ENCODE data around the gene FXYD7.
"Not testable (repeated sequence)": the region's sequence is repeated elsewhere in the genome, so short reads cannot be mapped to it uniquely, and the experiment has no call there.

FXYD7 gene

GRCh38 chr19:35146746-35147459, 3.8 kb downstream of the FXYD7 start:
- FAIRE-seq = no peak

- FAIRE-seq = no peak
These were observed 6.4 kb downstream of the FXYD7 start for GRCh38 chr19:35149463-35149862.

DNA sequence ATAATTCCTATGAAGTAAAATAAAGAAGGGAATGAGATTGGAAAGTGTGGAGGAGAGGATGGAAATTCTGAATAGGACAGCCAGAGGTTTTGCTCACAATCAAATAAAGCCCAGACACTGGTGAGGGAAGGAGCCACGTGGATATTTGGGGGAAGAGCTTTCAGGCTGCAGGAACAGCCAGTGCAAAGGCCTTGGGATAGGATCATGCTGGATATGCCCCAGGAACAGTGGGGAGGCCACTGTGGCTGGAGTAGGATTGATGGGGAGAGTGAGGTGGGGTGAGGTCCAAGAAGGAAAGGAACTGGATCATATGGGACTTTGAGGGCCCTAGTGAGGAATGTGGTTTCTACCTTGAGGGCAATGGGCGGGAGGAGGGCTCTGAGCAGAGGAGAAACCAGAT, 7.4 kb downstream of the FXYD7 start:
- no peak for FAIRE-seq

- no peak for FAIRE-seq
These were observed 8.4 kb downstream of the FXYD7 start for GRCh38 chr19:35151273-35152065.

- FAIRE-seq = not testable (repeated sequence)
These were observed 10.1 kb downstream of the FXYD7 start for GRCh38 chr19:35153129-35153522.

GRCh38 chr19:35153701-35154524, 10.9 kb downstream of the FXYD7 start:
- FAIRE-seq = no peak

DNA sequence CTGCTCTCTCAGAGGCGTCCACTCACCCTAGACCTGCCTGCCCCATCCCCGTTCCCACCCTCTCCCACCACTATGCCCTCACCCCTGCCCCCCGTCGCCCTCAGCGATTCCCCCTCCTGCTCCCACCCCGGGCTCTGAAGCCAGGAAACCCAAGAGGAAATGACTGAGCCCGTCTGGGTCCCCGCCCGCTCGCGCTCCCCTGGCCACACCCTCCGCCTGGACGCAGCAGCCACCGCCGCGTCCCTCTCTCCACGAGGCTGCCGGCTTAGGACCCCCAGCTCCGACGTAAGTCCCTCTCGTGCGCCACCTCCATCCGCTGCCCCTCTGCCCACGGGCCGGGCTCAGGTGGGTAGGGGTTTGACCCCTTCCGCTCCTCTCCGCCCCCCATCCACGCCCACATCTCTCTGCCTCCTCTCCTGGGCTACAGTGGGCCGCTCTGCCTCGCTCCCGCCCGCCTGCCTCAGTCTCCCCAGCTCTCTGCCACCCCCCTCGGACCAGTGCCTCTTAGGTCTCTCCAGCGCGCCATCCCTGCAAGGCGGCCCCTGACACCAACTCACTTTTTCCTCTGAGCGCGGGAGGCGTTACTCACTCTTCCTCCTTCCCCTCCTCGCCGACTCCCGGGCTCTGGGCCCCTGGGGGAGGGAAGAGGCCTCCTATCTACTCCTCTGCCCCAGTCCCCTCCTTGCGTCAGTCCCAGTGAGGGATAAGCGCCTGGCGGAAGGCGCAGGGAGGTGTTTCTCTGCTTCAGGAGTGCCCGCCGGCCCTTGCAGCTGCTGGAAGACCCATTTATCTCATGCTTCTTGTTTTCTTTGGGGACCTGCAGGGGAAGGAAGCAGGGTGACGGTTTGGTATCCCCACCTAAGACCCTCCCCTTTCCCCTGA, 11.7 kb downstream of the FXYD7 start, which contains the start of gene FXYD5:
TSS of gene FXYD5 (plus strand) at position 211 of the 882 bp plus-strand sequence. CDS start 816 bp downstream, outside the sequence.
- FAIRE-seq = no peak

- no peak for FAIRE-seq
These were observed 12.4 kb downstream of the FXYD7 start for GRCh38 chr19:35155441-35155840.

- FAIRE-seq = no peak
These were observed 13.1 kb downstream of the FXYD7 start for GRCh38 chr19:35155981-35156672.

GRCh38 chr19:35156673-35157014, 13.6 kb downstream of the FXYD7 start:
- FAIRE-seq = no peak

GRCh38 chr19:35157431-35157830, 14.4 kb downstream of the FXYD7 start:
- FAIRE-seq = no peak

DNA sequence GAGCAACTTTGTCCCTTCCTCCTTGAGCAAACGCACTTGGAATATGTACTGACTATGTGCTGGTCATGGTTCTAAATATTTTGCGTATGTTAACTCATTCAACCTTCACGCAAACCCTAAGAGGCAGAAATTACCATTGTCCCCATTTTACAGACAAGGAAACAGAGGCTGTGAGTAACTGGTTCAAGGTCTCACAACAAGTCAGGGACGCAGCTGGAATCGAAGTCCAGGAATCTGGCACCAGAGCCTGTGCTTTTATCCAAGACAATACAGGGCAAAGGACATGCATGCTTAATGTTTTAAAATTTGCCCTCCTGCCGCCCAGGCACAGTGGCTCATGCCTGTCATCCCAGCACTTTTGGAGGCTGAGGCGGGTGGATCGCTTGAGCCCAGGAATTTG, 16.6 kb downstream of the FXYD7 start:
- no peak for FAIRE-seq

DNA sequence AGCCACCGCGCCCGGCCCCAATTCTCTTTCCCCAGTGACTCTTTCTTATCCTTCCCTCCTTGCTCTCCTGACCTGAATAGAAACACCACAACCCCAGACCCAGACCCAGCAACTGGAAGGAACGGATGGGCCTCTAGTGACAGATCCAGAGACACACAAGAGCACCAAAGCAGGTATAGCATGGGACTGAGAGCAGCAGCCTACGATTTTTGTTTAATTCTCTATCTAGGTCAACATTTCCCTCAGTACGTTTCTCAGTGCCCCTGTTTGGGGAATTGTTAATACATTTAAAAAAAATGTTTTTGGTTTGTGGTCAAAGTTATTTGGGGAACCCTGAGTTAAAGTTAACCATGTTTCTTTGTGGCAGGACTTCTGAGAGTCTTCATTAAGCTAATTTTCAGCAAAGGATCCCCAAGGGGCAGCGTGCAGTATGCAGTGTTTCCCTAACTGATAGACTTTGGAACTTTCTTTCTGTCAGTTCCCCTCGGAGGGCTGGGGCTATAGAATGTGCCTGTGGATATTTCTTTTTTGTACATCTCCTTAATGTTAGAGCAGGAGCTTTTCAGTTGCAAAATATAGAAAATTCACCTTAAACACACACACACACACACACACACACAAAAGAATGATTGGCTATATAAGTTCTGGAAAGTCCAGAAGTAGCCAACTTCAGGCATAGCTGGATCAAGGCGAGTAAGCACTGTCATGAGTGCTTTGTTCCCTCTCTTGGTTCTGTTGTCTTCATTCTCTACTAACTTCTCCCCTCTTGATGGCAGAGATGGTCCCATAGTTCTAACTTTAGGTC, 17.8 kb downstream of the FXYD7 start:
- FAIRE-seq = no peak

GRCh38 chr19:35161434-35161743, 18.3 kb downstream of the FXYD7 start:
- FAIRE-seq = no peak

GRCh38 chr19:35162471-35163326, 19.6 kb downstream of the FXYD7 start:
- FAIRE-seq = no peak

GRCh38 chr19:35164418-35164817, 21.4 kb downstream of the FXYD7 start:
- no peak for FAIRE-seq

DNA sequence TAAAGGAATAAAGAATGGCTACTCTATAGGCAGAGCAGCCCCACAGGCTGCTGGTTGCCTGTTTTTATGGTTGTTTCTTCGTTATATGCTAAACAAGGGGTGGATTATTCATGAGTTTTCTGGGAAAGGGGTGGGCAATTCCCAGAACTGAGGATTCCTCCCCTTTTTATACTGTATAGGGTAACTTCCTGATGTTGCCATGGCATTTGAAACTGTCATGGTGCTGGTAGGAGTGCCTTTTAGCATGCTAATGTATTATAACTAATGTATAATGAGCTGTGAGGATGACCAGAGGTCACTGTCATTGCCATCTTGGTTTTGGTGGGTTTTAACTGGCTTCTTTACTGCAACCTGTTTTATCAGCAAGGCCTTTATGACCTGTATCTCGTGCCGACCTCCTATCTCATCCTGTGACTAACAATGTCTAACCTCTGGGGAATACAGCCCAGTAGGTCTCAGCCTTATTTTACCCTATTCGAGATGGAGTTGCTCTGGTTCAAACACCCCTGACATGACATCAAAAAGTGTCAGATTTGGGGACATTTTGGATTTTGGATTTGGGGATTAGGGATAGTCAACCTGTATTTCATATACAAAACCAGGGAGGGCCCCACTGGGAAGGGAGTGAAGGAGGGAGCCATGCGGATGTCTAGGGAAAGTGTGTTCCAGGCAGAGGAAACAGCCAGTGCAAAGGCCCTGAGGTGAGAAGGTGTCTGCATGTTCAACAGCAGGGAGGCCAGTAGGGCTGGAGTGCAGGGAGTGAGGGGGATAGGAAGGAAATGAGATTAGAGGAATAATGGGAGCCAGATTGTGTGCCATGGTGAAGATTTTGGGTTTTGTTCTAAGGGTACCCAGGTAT, 22.4 kb downstream of the FXYD7 start:
- FAIRE-seq = no peak

DNA sequence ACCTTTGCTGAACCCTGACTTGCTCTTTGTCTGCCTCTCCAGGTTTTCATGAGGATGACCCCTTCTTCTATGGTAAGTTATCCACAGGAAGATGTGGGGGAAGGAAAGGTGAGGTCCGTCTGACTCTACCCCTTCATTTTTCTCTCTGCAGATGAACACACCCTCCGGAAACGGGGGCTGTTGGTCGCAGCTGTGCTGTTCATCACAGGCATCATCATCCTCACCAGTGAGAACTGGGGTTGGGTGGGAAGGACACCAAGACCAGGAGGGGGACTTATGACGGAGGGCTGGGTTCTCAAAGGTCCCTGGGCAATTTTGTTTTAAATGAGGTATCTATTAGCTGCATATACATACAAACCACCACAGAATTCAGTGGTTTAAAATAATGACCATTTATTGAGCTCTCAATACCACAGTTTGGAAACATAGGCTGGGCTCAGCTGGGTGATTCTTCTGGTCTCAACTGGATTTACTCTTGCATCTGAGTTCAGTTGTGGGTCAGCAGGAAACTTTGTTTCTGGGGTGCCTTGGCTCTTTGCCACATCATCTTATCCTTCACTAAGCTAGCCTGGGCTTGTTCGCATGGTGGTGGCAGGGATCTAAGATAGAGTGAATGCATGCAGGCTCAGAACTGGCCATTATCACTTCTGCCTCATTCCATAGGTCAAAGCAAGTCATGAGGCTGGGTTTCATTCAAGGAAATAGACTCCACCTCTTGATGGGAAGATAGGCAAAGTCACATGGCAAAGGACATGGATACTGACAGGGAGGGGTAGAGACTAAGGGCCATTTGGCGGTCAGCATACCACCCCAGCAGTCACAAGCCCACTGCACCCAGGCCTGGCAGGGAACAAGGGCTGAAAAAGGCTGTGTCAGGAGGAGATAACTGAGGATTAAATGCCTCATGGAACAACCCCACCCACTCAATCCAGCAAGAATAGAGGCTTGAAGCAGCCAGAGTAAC, 23.3 kb downstream of the FXYD7 start:
- FAIRE-seq = no peak
